ENCODE data around the gene TCEA2.
"Not testable (repeated sequence)": the region's sequence is repeated elsewhere in the genome, so short reads cannot be mapped to it uniquely, and the experiment has no call there.

Gene TCEA2

GRCh38 chr20:64114356-64114971, 51.5 kb downstream of the TCEA2 start:
- DNase-seq (ENCODE audit: low read depth), result no peak
- H3K4me3 ChIP-seq (ENCODE audit: low read depth, low read length), result no peak overlapping the region

- DNase-seq (ENCODE audit: low read depth), result no peak
- no peak overlapping the region for H3K4me3 ChIP-seq (ENCODE audit: low read depth, low read length)
Measured at GRCh38 chr20:64115171-64115911, 52.3 kb downstream of the TCEA2 start.

- H3K4me3 ChIP-seq (ENCODE audit: low read depth, low read length), result no peak overlapping the region
- DNase-seq (ENCODE audit: low read depth), result no peak
Measured at GRCh38 chr20:64116016-64116415, 53.0 kb downstream of the TCEA2 start.

- H3K4me3 ChIP-seq (ENCODE audit: low read depth, low read length), result no peak overlapping the region
- no peak for DNase-seq (ENCODE audit: low read depth)
Measured at GRCh38 chr20:64116541-64117431, 53.8 kb downstream of the TCEA2 start.

GRCh38 chr20:64117432-64117777, 54.4 kb downstream of the TCEA2 start:
- not testable (repeated sequence) for DNase-seq (ENCODE audit: low read depth); H3K4me3 ChIP-seq (ENCODE audit: low read depth, low read length)

- no peak for DNase-seq (ENCODE audit: low read depth)
- no peak overlapping the region for H3K4me3 ChIP-seq (ENCODE audit: low read depth, low read length)
Measured at GRCh38 chr20:64119301-64119680, 56.3 kb downstream of the TCEA2 start.

GRCh38 chr20:64119681-64120341, 56.8 kb downstream of the TCEA2 start:
- DNase-seq (ENCODE audit: low read depth), result no peak
- peak overlapping the region; percentile 22 for H3K4me3 ChIP-seq (ENCODE audit: low read depth, low read length)

- no peak for DNase-seq (ENCODE audit: low read depth)
- H3K4me3 ChIP-seq (ENCODE audit: low read depth, low read length), result no peak overlapping the region
Measured at GRCh38 chr20:64121586-64121985, 58.6 kb downstream of the TCEA2 start.
